HUDEP-2 (cell line): Measurements from ENCODE around the gene IL18RAP.

Source experiments
- DNase-seq, 76 experiments: peaks; one replicate each; lab custom pipeline; 2025; ENCODE audit not compliant: unreplicated experiment in 76 of 76; lab: John Stamatoyannopoulos, UW

Gene IL18RAP

GRCh38 chr2:102492006-102492405 is 69.0 kb downstream of the IL18RAP start:
- no peak for DNase-seq

DNA sequence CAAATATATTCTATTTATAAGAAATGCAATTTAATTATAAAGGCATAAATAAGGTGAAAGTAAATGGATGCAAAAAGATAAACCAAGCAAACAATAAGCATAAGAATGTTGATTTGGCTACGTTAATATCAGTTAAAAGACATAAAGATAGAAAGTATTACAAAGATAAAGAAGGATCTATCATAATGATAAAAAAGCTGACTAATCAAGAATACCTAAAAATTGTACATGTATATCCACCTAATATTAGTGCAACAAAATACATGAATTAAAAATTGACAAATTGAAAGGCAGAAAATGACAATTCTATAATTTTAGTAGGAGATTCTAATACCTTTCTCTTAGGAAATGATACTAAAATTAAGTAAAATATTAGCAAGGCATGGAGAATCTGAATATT is 71.6 kb downstream of the IL18RAP start:
- DNase-seq: no peak

DNA sequence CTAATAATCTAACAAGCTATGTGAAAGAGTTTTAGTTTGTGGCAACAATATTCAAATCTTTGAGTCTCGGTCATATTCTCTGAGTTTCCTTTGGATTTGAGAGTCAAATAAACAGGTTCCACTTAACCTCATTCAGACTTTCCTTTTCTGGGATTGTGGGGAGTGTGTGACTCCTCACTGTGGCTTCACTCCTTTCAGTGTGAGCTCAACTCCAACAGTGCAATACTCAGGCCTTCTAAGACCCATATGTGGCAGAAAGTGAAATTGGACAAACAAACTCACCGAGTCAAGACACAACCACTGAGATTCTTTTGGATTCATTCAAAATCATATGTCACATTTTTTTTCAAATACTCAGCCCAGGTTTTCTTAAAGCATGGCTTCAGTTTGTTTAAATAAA is 75.5 kb downstream of the IL18RAP start:
- no peak for DNase-seq

- DNase-seq: no peak
Measured at GRCh38 chr2:102499558-102499957, 76.6 kb downstream of the IL18RAP start.
